Activated CD4-positive, alpha-beta T cell treated with anti-CD3 and anti-CD28 coated beads, Interleukin-2, amount 10 ng/mL, durations not matched to agents 24 days and 14 days (primary cell): Measurements from ENCODE around the gene SLC32A1. TPM values are rescaled to one million over a fixed set of nuclear protein-coding genes. Genes with fewer than 3 reads are reported as not detected.

Experiments
- DNase-seq: peaks from one replicate; pipeline ENCODE4 v3.0.0; 2022
- H3K27ac Mint-ChIP-seq: one replicate; pipeline ENCODE4 v1.8.0; 2022; ENCODE audit warnings: mild to moderate bottlenecking, mixed read lengths
- H3K27me3 Mint-ChIP-seq: one replicate; pipeline ENCODE4 v1.8.0; 2022; ENCODE audit warnings: mixed read lengths
- H3K36me3 Mint-ChIP-seq: one replicate; pipeline ENCODE4 v1.8.0; 2022; ENCODE audit warnings: low read depth, mild to moderate bottlenecking, mixed read lengths
- H3K4me1 Mint-ChIP-seq: one replicate; pipeline ENCODE4 v1.8.0; 2021; ENCODE audit warnings: mixed read lengths
- H3K4me3 Mint-ChIP-seq: one replicate; pipeline ENCODE4 v1.8.0; 2022; ENCODE audit warnings: mild to moderate bottlenecking, moderate library complexity, mixed read lengths
- H3K9me3 Mint-ChIP-seq: one replicate; pipeline ENCODE4 v1.8.0; 2021; ENCODE audit warnings: mixed read lengths
- intact Hi-C: fragments of 100-400 bp; cut with micrococcal nuclease; formaldehyde crosslinking; loops from one replicate; pipeline ENCODE4 v1.15.1; 2023
- total RNA-seq: library from RNA; stranded (reverse); gene quantifications from 2 replicates; pipeline ENCODE4 v1.2.3, GENCODE V29; 2022

SLC32A1 gene
- total RNA-seq, 1 donor from 2014 or later: not detected

GRCh38 chr20:38728911-38729642 lies 4.8 kb downstream of the SLC32A1 start:
- Mint-ChIP-seq H3K36me3 (peaks cover 19% of the 10 kb centered on the region), H3K9me3 (peaks cover 22% of the 10 kb centered on the region), H3K27me3 (peaks cover 87% of the 10 kb centered on the region), H3K4me3 (peak overlapping the region; percentile 42), H3K27ac (peak overlapping the region; percentile 65), H3K4me1 (peaks cover 43% of the 10 kb centered on the region)
- intact Hi-C loops: no loop called here
- peak; percentile 65 for DNase-seq

GRCh38 chr20:38729767-38730166 lies 5.5 kb downstream of the SLC32A1 start:
- intact Hi-C loops: loop anchor here (5.0 kb wide), 3 partner anchors 63 to 163 kb away; no protein-coding TSS in a partner anchor
- H3K4me1 Mint-ChIP-seq: peaks cover 43% of the 10 kb centered on the region
- peaks cover 19% of the 10 kb centered on the region for H3K36me3 Mint-ChIP-seq
- peaks cover 22% of the 10 kb centered on the region for H3K9me3 Mint-ChIP-seq
- H3K4me3 Mint-ChIP-seq: peak overlapping the region; percentile 55
- peaks cover 85% of the 10 kb centered on the region for H3K27me3 Mint-ChIP-seq
- DNase-seq: no peak
- H3K27ac Mint-ChIP-seq: peak overlapping the region; percentile 65

DNA sequence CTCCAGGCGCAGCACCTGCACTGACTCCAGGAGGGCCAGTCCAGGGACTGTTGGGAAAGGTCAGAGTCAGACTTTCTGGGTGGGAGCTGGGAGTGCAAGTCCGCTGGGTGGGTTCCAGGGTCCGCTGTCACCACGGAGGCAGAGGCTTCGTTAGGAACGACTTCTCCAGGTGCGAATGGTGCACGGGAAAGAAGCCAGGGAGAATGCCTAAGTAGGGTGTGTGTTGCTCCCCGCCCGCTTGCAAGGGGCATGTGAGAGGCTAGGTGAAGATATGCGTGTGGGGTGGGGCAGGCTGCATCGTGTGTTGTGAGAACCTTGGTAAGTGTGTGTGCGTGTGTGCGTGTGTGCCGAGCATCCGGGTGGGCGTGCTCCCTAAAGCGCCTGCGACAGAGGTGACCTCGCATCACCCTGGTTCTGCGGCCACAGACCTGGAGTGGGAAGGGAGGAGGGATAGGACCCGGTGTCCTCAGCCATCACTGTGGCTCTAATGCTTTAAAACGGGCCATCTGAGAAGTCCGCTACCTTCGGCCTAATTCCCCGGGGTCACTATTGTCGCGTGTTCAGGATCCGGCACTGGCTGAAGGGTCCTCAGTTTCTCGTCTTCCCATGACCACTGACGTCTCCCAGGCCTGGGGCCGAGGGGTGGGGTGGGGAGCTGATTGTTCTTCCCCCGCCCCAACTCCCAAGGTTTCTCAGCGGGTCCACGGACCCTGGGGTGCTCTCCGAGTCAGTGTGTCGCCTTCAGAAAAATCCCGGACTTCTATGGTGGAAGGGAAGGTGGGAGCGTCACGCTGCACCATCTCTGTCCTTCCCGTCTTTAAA lies 6.1 kb downstream of the SLC32A1 start:
- H3K27ac Mint-ChIP-seq: peak overlapping the region; percentile 73
- no peak for DNase-seq

GRCh38 chr20:38730989-38731737 lies 6.9 kb downstream of the SLC32A1 start:
- Mint-ChIP-seq H3K4me3 (peak overlapping the region; percentile 70), H3K27ac (peak overlapping the region; percentile 73), H3K4me1 (peaks cover 35% of the 10 kb centered on the region), H3K27me3 (peaks cover 88% of the 10 kb centered on the region), H3K9me3 (peaks cover 22% of the 10 kb centered on the region), H3K36me3 (peaks cover 19% of the 10 kb centered on the region)
- DNase-seq: peak; percentile 93
- intact Hi-C loops: loop anchor here (1.0 to 5.0 kb wide), 5 partner anchors 17 to 161 kb away; partner anchors contain the start of gene ACTR5

More for the DNA sequence above, 6.1 kb downstream of the SLC32A1 start:
- peaks cover 40% of the 10 kb centered on the region for H3K4me1 Mint-ChIP-seq
- intact Hi-C loops: loop anchor here (5.0 kb wide), 3 partner anchors 62 to 162 kb away; no protein-coding TSS in a partner anchor
- H3K9me3 Mint-ChIP-seq: peaks cover 22% of the 10 kb centered on the region
- peak overlapping the region; percentile 70 for H3K4me3 Mint-ChIP-seq
- peaks cover 87% of the 10 kb centered on the region for H3K27me3 Mint-ChIP-seq
- H3K36me3 Mint-ChIP-seq: peaks cover 19% of the 10 kb centered on the region

DNA sequence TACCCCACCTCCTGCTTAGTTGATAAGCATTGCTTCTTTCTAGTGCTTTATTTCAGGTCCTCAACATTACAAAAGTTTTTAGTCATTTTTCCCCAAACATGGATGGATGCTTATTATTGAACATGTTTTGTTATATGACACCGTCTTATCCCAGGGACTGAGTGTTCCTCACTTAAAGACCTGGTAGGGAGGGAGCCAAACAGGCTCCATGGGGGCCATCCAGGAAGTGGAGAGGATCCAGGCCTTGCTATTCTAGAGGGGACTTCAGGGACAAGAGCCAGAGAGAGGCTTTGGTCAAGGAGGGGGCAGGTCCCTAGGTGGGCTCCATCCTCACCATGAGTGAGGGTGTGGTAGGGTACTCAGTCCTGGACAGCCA lies 7.4 kb downstream of the SLC32A1 start:
- Mint-ChIP-seq H3K36me3 (peaks cover 16% of the 10 kb centered on the region), H3K4me1 (peaks cover 31% of the 10 kb centered on the region), H3K9me3 (peaks cover 19% of the 10 kb centered on the region), H3K4me3 (no peak overlapping the region), H3K27ac (no peak overlapping the region), H3K27me3 (peaks cover 89% of the 10 kb centered on the region)
- intact Hi-C loops: loop anchor here (1.0 to 5.0 kb wide), 5 partner anchors 17 to 161 kb away; partner anchors contain the start of gene ACTR5
- no peak for DNase-seq

GRCh38 chr20:38732981-38733380 lies 8.7 kb downstream of the SLC32A1 start:
- intact Hi-C loops: loop anchor here (5.0 kb wide), 3 partner anchors 59 to 159 kb away; no protein-coding TSS in a partner anchor
- peaks cover 21% of the 10 kb centered on the region for H3K4me1 Mint-ChIP-seq
- H3K9me3 Mint-ChIP-seq: peaks cover 9% of the 10 kb centered on the region
- H3K27ac Mint-ChIP-seq: no peak overlapping the region
- no peak for DNase-seq
- peaks cover 87% of the 10 kb centered on the region for H3K27me3 Mint-ChIP-seq
- H3K4me3 Mint-ChIP-seq: no peak overlapping the region
- H3K36me3 Mint-ChIP-seq: peaks cover 6% of the 10 kb centered on the region

GRCh38 chr20:38735172-38735571 lies 10.9 kb downstream of the SLC32A1 start:
- Mint-ChIP-seq H3K27ac (no peak overlapping the region), H3K4me3 (no peak overlapping the region), H3K9me3 (peaks cover under 1% of the 10 kb centered on the region), H3K36me3 (no peaks in the 10 kb centered on the region), H3K4me1 (peaks cover 12% of the 10 kb centered on the region), H3K27me3 (peaks cover 78% of the 10 kb centered on the region)
- no peak for DNase-seq
- intact Hi-C loops: no loop called here

DNA sequence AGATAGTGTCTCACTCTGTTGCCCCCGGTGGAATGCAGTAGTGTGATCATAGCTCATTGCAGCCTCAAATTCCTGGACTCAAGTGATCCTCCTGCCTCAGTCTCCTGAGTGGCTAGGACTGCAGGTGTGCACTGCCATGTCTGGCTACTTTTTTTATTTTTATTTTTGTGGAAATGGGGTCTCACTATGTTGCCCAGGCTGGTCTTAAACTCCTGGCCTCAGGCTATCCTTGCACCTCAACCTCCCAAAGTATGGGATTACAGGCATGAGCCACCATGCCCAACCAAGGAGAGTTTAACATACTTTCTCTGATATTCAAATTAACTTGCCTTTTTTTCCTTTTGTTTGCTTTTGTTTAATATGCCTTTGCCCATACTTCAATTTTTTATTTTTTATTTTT lies 13.6 kb downstream of the SLC32A1 start:
- Mint-ChIP-seq H3K4me1 (no peaks in the 10 kb centered on the region), H3K27me3 (peaks cover 80% of the 10 kb centered on the region), H3K36me3 (no peaks in the 10 kb centered on the region), H3K4me3 (no peak overlapping the region), H3K9me3 (no peaks in the 10 kb centered on the region), H3K27ac (no peak overlapping the region)
- no peak for DNase-seq
- intact Hi-C loops: no loop called here

GRCh38 chr20:38745757-38746156 lies 21.5 kb downstream of the SLC32A1 start:
- intact Hi-C loops: loop anchor here (5.0 kb wide), 2 partner anchors 127 to 147 kb away; no protein-coding TSS in a partner anchor

DNA sequence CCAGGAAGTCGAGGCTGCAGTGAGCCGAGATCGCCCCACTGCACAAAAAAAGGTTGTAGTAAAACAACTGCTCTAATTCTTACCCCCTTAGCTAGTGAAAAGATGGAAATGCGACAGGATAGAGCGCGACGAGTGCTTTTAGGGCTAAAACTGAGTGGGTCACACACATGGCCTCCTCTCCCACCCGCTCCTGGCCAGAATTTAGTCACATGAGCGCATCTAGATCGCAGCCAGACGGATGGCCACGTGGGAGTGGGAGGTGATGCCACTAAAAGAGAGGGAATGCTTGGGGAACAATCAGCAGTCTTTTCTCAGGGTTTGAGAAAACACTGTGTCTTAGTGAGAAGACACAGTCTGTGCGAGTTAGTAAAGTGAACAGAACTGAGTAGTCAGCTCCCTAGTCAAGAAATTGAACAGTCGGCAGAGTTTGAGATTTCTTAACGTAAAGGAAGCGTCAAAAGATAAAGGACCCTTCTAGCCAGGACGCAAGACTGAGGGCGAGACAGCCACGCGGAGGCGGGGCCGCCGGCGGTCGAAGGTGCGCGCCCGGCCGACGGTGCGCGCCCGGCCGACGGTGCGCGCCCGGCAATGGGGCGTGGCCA lies 23.3 kb downstream of the SLC32A1 start:
- H3K9me3 Mint-ChIP-seq: no peaks in the 10 kb centered on the region
- H3K27ac Mint-ChIP-seq: peak overlapping the region; percentile 39
- peaks cover 11% of the 10 kb centered on the region for H3K27me3 Mint-ChIP-seq
- peak overlapping the region; percentile 91 for H3K4me3 Mint-ChIP-seq
- intact Hi-C loops: loop anchor here (1.0 to 5.0 kb wide), 5 partner anchors 16 to 215 kb away; partner anchors contain the start of genes DHX35 and PPP1R16B
- H3K4me1 Mint-ChIP-seq: peaks cover 21% of the 10 kb centered on the region
- peaks cover 15% of the 10 kb centered on the region for H3K36me3 Mint-ChIP-seq
- no peak for DNase-seq

More at GRCh38 chr20:38745757-38746156, 21.5 kb downstream of the SLC32A1 start:
- Mint-ChIP-seq H3K27me3 (peaks cover 27% of the 10 kb centered on the region), H3K36me3 (peaks cover 6% of the 10 kb centered on the region), H3K4me3 (no peak overlapping the region), H3K9me3 (no peaks in the 10 kb centered on the region), H3K27ac (no peak overlapping the region), H3K4me1 (peaks cover 17% of the 10 kb centered on the region)
- DNase-seq: no peak

DNA sequence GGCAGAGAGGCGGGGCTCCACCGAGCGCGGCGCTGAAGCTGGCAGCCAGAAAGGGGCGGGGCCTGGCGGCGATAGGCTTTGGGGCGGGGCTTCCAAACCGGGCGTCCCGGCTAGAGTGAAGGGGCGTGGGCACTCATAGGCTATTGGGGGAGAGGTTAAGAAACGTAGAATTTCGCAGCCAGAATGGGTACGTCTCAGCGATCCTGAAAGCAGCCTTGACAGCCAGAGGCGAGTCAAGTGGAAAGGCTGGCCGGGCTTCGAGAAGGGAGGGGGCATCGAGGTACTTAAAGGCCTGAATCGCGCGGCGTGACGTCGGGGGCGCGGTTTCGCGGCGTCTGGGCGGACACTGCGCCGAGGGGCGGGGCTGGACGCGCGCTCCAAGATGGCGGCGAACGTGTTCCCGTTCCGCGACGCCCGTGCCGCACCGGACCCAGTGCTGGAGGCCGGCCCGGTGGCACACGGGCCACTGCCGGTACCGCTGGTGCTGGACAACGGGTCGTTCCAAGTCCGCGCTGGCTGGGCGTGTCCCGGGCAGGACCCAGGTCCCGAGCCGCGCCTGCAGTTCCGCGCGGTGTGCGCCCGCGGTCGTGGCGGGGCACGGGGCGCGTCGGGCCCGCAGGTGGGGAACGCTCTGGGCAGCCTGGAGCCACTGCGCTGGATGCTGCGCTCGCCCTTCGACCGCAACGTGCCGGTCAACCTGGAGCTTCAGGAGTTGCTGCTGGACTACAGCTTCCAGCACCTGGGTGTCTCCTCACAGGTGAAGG lies 24.0 kb downstream of the SLC32A1 start, which contains the start of gene ACTR5:
ACTR5 (plus strand) TSS at position 364 of the 764 bp plus-strand sequence; CDS start at position 383, 19 bp downstream.
- peak; percentile 99 for DNase-seq
- intact Hi-C loops: loop anchor here (1.0 to 5.0 kb wide), 5 partner anchors 17 to 214 kb away; partner anchors contain the start of genes DHX35 and PPP1R16B
- H3K36me3 Mint-ChIP-seq: peaks cover 18% of the 10 kb centered on the region
- peak within 1 kb of the TSS; percentile 91 for H3K4me3 Mint-ChIP-seq
- peak within 1 kb of the TSS; percentile 93 for H3K27ac Mint-ChIP-seq
- peaks cover 9% of the 10 kb centered on the region for H3K27me3 Mint-ChIP-seq
- H3K9me3 Mint-ChIP-seq: no peaks in the 10 kb centered on the region
- peaks cover 21% of the 10 kb centered on the region for H3K4me1 Mint-ChIP-seq

DNA sequence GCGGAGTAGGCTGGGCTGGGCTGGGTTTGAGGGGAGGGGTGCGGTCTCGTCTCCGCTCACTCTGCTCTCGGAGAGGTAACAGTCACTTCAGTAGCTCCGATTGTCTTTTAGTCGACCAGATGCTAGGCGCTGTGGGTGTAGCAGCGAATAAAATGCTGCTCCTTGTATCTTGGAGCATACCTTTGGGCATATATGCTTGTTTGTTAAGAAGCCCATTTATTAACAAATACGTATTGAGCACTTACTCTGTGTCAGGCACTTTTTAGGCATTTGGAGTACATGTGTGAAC lies 24.5 kb downstream of the SLC32A1 start:
- Mint-ChIP-seq H3K4me3 (peak overlapping the region; percentile 91), H3K4me1 (peaks cover 21% of the 10 kb centered on the region), H3K36me3 (peaks cover 20% of the 10 kb centered on the region), H3K27me3 (peaks cover 3% of the 10 kb centered on the region), H3K9me3 (no peaks in the 10 kb centered on the region), H3K27ac (peak overlapping the region; percentile 81)
- intact Hi-C loops: loop anchor here (1.0 to 5.0 kb wide), 5 partner anchors 18 to 213 kb away; partner anchors contain the start of genes DHX35 and PPP1R16B
- no peak for DNase-seq
